Chondrocyte (in vitro differentiated cells): ENCODE measurements around the gene HIBADH. TPM values are rescaled to one million over a fixed set of nuclear protein-coding genes. Genes with fewer than 3 reads are reported as not detected.
A peak's percentile ranks its signal among the peaks of the same experiment; 100 is the strongest.

ENCODE experiments used
- DNase-seq: peaks from one replicate; pipeline ENCODE4 v3.0.0; 2021; ENCODE audit warnings: mixed read lengths, low spot score
- H3K27ac Mint-ChIP-seq: one replicate; pipeline ENCODE4 v1.8.0; 2021; ENCODE audit warnings: mild to moderate bottlenecking, moderate library complexity, mixed read lengths; ENCODE audit not compliant: unreplicated experiment
- H3K27me3 Mint-ChIP-seq: 2 replicates; pipeline ENCODE4 v1.8.0; 2021; ENCODE audit warnings: low read depth, mixed read lengths
- H3K36me3 Mint-ChIP-seq: 2 replicates; pipeline ENCODE4 v1.8.0; 2021; ENCODE audit warnings: low read depth, mixed read lengths
- H3K4me1 Mint-ChIP-seq: 2 replicates; pipeline ENCODE4 v1.8.0; 2021; ENCODE audit warnings: low read depth, mild to moderate bottlenecking, mixed read lengths
- H3K4me3 Mint-ChIP-seq: one replicate; pipeline ENCODE4 v1.8.0; 2021; ENCODE audit warnings: mild to moderate bottlenecking, moderate library complexity, mixed read lengths; ENCODE audit not compliant: unreplicated experiment
- H3K9me3 Mint-ChIP-seq: 2 replicates; pipeline ENCODE4 v1.8.0; 2021; ENCODE audit warnings: low read depth, mixed read lengths
- CTCF ChIP-seq: fragments of 200-600 bp; sonication (generic); IDR thresholded peaks from 2 replicates; pipeline ENCODE4 v1.5.0; 2021; ENCODE audit warnings: antibody characterized with exemption, mild to moderate bottlenecking, moderate library complexity
- long read RNA-seq: library from polyadenylated mRNA; stranded (forward); transcript quantifications from one replicate; pipeline ENCODE4 v2.0.0, GENCODE V29; 2021
- total RNA-seq: library from RNA; stranded (reverse); gene quantifications from 3 replicates; pipeline ENCODE4 v1.2.1, GENCODE V29; 2021

Gene HIBADH
- 18.9 to 24.4 TPM (median 20.6 TPM) in 3 replicates for total RNA-seq
- long read RNA-seq, transcript HIBADH-201 (8 exons, 1,990 nt), result major isoform, 49 of 59 reads
- long read RNA-seq, partial matches to known transcripts, result 5 of 59 reads
- long read RNA-seq, other reads (novel, unspliced or antisense), result 4 of 59 reads

GRCh38 chr7:27662490-27663205 is at the start of gene HIBADH:
HIBADH (minus strand) TSS chr7:27662883; CDS start chr7:27662788, 95 bp downstream.
- Mint-ChIP-seq H3K4me1 (peaks cover 11% of the 10 kb centered on the region), H3K27me3 (no peaks in the 10 kb centered on the region), H3K9me3 (no peaks in the 10 kb centered on the region), H3K4me3 (peak within 1 kb of the TSS; percentile 83), H3K27ac (peak within 1 kb of the TSS; percentile 95), H3K36me3 (no peaks in the 10 kb centered on the region)
- DNase-seq, result peak; percentile 99
- TF ChIP-seq CTCF, result peak; percentile 60

- H3K27ac Mint-ChIP-seq, result no peak overlapping the region
- H3K36me3 Mint-ChIP-seq, result no peaks in the 10 kb centered on the region
- H3K4me3 Mint-ChIP-seq, result no peak overlapping the region
Observed at GRCh38 chr7:27712217-27712616, 49.5 kb upstream of the HIBADH start.

GRCh38 chr7:27709137-27710075 is 46.7 kb upstream of the HIBADH start:
- Mint-ChIP-seq H3K9me3 (no peaks in the 10 kb centered on the region), H3K36me3 (no peaks in the 10 kb centered on the region), H3K27ac (peak overlapping the region; percentile 56), H3K4me3 (no peak overlapping the region), H3K27me3 (no peaks in the 10 kb centered on the region), H3K4me1 (peaks cover 16% of the 10 kb centered on the region)
- no peak for DNase-seq
- TF ChIP-seq CTCF, result no peak

More at GRCh38 chr7:27712217-27712616, 49.5 kb upstream of the HIBADH start:
- TF ChIP-seq CTCF, result no peak
- H3K9me3 Mint-ChIP-seq, result no peaks in the 10 kb centered on the region
- no peak for DNase-seq
- peaks cover 20% of the 10 kb centered on the region for H3K4me1 Mint-ChIP-seq
- no peaks in the 10 kb centered on the region for H3K27me3 Mint-ChIP-seq

- Mint-ChIP-seq H3K9me3 (no peaks in the 10 kb centered on the region), H3K4me1 (peaks cover 16% of the 10 kb centered on the region), H3K27me3 (no peaks in the 10 kb centered on the region), H3K27ac (no peak overlapping the region), H3K36me3 (no peaks in the 10 kb centered on the region), H3K4me3 (no peak overlapping the region)
- DNase-seq, result no peak
- no peak for TF ChIP-seq CTCF
Observed at GRCh38 chr7:27708485-27708884, 45.8 kb upstream of the HIBADH start.

- H3K9me3 Mint-ChIP-seq, result no peaks in the 10 kb centered on the region
- H3K4me1 Mint-ChIP-seq, result peaks cover 16% of the 10 kb centered on the region
- DNase-seq, result no peak
- H3K36me3 Mint-ChIP-seq, result no peaks in the 10 kb centered on the region
- no peak overlapping the region for H3K4me3 Mint-ChIP-seq
- no peak for TF ChIP-seq CTCF
- H3K27ac Mint-ChIP-seq, result peak overlapping the region; percentile 49
- H3K27me3 Mint-ChIP-seq, result no peaks in the 10 kb centered on the region
Observed at GRCh38 chr7:27705200-27705594, 42.5 kb upstream of the HIBADH start.
